Measurements from ENCODE around the gene ZNF446.

DNA sequence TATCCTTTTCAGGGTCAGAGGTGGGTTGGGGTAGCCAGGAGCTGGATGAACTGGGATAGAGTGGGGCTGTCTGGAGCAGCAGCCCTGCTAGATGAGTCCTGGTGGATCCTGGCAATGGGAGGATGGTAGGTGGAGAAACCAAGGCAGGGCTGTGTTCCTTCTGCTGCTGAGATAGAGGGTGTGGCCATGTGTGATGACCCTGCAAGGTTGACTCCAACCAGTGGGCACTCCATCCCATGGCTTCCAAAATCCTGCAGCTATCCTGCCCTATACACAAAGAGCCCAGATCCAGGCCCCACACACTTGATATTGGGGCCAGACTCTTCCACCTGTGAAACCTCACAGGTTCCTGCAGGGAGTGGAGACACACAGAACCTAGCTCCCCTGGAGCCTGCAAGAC lies 2.4 kb upstream of the ZNF446 start:
- TF ChIP-seq, protein P1, sequence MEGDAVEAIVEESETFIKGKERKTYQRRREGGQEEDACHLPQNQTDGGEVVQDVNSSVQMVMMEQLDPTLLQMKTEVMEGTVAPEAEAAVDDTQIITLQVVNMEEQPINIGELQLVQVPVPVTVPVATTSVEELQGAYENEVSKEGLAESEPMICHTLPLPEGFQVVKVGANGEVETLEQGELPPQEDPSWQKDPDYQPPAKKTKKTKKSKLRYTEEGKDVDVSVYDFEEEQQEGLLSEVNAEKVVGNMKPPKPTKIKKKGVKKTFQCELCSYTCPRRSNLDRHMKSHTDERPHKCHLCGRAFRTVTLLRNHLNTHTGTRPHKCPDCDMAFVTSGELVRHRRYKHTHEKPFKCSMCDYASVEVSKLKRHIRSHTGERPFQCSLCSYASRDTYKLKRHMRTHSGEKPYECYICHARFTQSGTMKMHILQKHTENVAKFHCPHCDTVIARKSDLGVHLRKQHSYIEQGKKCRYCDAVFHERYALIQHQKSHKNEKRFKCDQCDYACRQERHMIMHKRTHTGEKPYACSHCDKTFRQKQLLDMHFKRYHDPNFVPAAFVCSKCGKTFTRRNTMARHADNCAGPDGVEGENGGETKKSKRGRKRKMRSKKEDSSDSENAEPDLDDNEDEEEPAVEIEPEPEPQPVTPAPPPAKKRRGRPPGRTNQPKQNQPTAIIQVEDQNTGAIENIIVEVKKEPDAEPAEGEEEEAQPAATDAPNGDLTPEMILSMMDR (conservative IDR thresholded peaks at IDR 0.05 in 1 of 2, IDR thresholded peaks at IDR 0.05 in 1 of 2; ENCODE audit: low read depth in 1 of 2, low read length in 2 of 2), result no peak
- no peak for TF ChIP-seq EZH2 (IDR thresholded peaks at IDR 0.05; ENCODE audit: low read length, missing control alignments)
